HepG2 (cell line): ENCODE results near the gene BCL11B.

Source experiments
- CEBPB ChIP-seq: IDR thresholded peaks from 2 replicates; pipeline ENCODE4 v1.6.1; 2011; ENCODE audit warnings: low read depth, low read length, improper control_type of control experiment, borderline replicate concordance
- CENPT ChIP-seq: sonication (generic); formaldehyde crosslinking; IDR thresholded peaks from 2 replicates; pipeline ENCODE4 v1.8.0; 2022; ENCODE audit warnings: low read depth, mild to moderate bottlenecking, moderate library complexity, missing genetic modification reagents
- CTCF ChIP-seq: sonication (generic); formaldehyde crosslinking; IDR thresholded peaks from 2 replicates; pipeline ENCODE4 v1.5.0; 2020; ENCODE audit warnings: mild to moderate bottlenecking, missing genetic modification reagents, moderate library complexity
- IKZF1 ChIP-seq: fragments of 450-650 bp; IDR thresholded peaks from 2 replicates; pipeline ENCODE4 v1.7.1; 2016
- MZF1 ChIP-seq: sonication (generic); formaldehyde crosslinking; IDR thresholded peaks from 2 replicates; pipeline ENCODE4 v1.8.1; 2023; ENCODE audit warnings: mild to moderate bottlenecking, missing genetic modification reagents, borderline replicate concordance
- NCOA1 ChIP-seq: sonication (generic); formaldehyde crosslinking; IDR thresholded peaks from 2 replicates; pipeline ENCODE4 v1.9.0; 2021; ENCODE audit warnings: missing genetic modification reagents
- NPAS2 ChIP-seq: sonication (generic); formaldehyde crosslinking; IDR thresholded peaks from 2 replicates; pipeline ENCODE4 v1.8.0; 2022; ENCODE audit warnings: mild to moderate bottlenecking, missing genetic modification reagents, borderline replicate concordance
- ONECUT2 ChIP-seq: sonication (generic); formaldehyde crosslinking; IDR thresholded peaks from 2 replicates; pipeline ENCODE4 v1.4.0; 2020; ENCODE audit warnings: missing genetic modification reagents
- RFX1 ChIP-seq: fragments of 450-650 bp; IDR thresholded peaks from 2 replicates; pipeline ENCODE4 v1.6.1; 2017
- SNRNP70 ChIP-seq: fragments of 200-400 bp; formaldehyde crosslinking; IDR thresholded peaks from 2 replicates; pipeline ENCODE4 v1.6.1; 2017; ENCODE audit warnings: mild to moderate bottlenecking, low read depth, low read length, moderate library complexity
- ZNF639 ChIP-seq: conservative IDR thresholded peaks from 2 replicates; pipeline ENCODE4 v1.6.1; 2018; ENCODE audit warnings: missing genetic modification reagents
- TF ChIP-seq, protein P1 (sequence below): sonication (generic); formaldehyde crosslinking; IDR thresholded peaks from 2 replicates; pipeline ENCODE4 v1.4.0; 2020; ENCODE audit warnings: missing genetic modification reagents, borderline replicate concordance
- TF ChIP-seq, protein P2 (sequence below): sonication (generic); formaldehyde crosslinking; IDR thresholded peaks from 2 replicates; pipeline ENCODE4 v1.5.0; 2020; ENCODE audit warnings: missing genetic modification reagents

DNA sequence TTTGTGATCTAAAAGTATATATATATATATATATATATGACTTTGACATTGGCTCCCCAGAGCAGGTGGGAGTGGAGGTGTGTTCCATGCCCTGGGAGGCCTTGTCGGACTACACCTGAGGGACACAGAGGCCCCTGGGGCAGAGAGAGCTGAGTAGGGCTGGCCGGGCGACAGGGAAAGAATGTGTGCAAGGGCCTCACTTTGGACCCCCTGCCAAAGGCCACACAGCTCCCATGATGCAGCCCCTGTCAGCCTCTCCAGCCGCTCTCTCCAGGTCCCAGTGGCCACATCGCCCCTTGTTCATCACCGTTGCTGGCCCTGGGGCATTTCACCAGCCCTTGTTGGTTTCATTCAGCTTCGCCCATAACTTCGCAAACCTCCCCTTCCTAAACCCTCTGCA is 123.9 kb downstream of the BCL11B start:
- TF ChIP-seq, protein P1, sequence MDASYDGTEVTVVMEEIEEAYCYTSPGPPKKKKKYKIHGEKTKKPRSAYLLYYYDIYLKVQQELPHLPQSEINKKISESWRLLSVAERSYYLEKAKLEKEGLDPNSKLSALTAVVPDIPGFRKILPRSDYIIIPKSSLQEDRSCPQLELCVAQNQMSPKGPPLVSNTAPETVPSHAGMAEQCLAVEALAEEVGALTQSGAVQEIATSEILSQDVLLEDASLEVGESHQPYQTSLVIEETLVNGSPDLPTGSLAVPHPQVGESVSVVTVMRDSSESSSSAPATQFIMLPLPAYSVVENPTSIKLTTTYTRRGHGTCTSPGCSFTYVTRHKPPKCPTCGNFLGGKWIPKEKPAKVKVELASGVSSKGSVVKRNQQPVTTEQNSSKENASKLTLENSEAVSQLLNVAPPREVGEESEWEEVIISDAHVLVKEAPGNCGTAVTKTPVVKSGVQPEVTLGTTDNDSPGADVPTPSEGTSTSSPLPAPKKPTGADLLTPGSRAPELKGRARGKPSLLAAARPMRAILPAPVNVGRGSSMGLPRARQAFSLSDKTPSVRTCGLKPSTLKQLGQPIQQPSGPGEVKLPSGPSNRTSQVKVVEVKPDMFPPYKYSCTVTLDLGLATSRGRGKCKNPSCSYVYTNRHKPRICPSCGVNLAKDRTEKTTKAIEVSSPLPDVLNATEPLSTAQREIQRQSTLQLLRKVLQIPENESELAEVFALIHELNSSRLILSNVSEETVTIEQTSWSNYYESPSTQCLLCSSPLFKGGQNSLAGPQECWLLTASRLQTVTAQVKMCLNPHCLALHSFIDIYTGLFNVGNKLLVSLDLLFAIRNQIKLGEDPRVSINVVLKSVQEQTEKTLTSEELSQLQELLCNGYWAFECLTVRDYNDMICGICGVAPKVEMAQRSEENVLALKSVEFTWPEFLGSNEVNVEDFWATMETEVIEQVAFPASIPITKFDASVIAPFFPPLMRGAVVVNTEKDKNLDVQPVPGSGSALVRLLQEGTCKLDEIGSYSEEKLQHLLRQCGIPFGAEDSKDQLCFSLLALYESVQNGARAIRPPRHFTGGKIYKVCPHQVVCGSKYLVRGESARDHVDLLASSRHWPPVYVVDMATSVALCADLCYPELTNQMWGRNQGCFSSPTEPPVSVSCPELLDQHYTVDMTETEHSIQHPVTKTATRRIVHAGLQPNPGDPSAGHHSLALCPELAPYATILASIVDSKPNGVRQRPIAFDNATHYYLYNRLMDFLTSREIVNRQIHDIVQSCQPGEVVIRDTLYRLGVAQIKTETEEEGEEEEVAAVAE, result no peak
- TF ChIP-seq ONECUT2 (CRISPR knock-in tag) (no peak), CTCF (no peak), IKZF1 (no peak), NPAS2 (CRISPR knock-in tag) (no peak), SNRNP70 (no peak), CEBPB (no peak), RFX1 (no peak), ZNF639 (CRISPR knock-in tag) (no peak), NCOA1 (CRISPR knock-in tag) (no peak), CENPT (CRISPR knock-in tag) (no peak), MZF1 (CRISPR knock-in tag) (no peak)
- TF ChIP-seq, protein P2, sequence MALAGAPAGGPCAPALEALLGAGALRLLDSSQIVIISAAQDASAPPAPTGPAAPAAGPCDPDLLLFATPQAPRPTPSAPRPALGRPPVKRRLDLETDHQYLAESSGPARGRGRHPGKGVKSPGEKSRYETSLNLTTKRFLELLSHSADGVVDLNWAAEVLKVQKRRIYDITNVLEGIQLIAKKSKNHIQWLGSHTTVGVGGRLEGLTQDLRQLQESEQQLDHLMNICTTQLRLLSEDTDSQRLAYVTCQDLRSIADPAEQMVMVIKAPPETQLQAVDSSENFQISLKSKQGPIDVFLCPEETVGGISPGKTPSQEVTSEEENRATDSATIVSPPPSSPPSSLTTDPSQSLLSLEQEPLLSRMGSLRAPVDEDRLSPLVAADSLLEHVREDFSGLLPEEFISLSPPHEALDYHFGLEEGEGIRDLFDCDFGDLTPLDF (CRISPR knock-in tag), result no peak
